H9 (cell line): Measurements from ENCODE around the gene ST6GAL1. TPM values are rescaled to one million over a fixed set of nuclear protein-coding genes. Genes with fewer than 3 reads are reported as not detected.

Source experiments
- DNase-seq: peaks from one replicate; pipeline ENCODE4 v3.0.0-alpha.2; 2017
- H2AFZ ChIP-seq: one replicate; pipeline ENCODE4 v1.6.1; 2013; ENCODE audit warnings: mild to moderate bottlenecking, low read length, control low read depth, moderate library complexity
- H2AK5ac ChIP-seq: 2 replicates; pipeline ENCODE4 v1.6.1; 2013; ENCODE audit warnings: low read length, control low read depth, mixed read lengths; ENCODE audit not compliant: insufficient read length
- H2BK120ac ChIP-seq: one replicate; pipeline ENCODE4 v1.6.1; 2013; ENCODE audit warnings: low read depth, mild to moderate bottlenecking, low read length, control low read depth, inconsistent platforms; ENCODE audit not compliant: poor library complexity, severe bottlenecking
- H2BK12ac ChIP-seq: 2 replicates; pipeline ENCODE4 v1.6.1; 2013; ENCODE audit warnings: low read length, control low read depth, mixed read lengths, low read depth; ENCODE audit not compliant: insufficient read length
- H2BK15ac ChIP-seq: 2 replicates; pipeline ENCODE4 v1.6.1; 2013; ENCODE audit warnings: low read depth, low read length, control low read depth
- H2BK20ac ChIP-seq: one replicate; pipeline ENCODE4 v1.6.1; 2013; ENCODE audit warnings: low read depth, mild to moderate bottlenecking, low read length, control low read depth, inconsistent platforms; ENCODE audit not compliant: poor library complexity, severe bottlenecking
- H2BK5ac ChIP-seq: 2 replicates; pipeline ENCODE4 v1.6.1; 2013; ENCODE audit warnings: low read length, control low read depth, mixed read lengths; ENCODE audit not compliant: insufficient read length
- H3K14ac ChIP-seq: 2 replicates; pipeline ENCODE4 v1.6.1; 2013; ENCODE audit warnings: low read length, control low read depth; ENCODE audit not compliant: insufficient read depth
- H3K18ac ChIP-seq: 2 replicates; pipeline ENCODE4 v1.6.1; 2013; ENCODE audit warnings: low read depth, mild to moderate bottlenecking, mixed read lengths, low read length, control low read depth; ENCODE audit not compliant: insufficient read length
- H3K23ac ChIP-seq: 2 replicates; pipeline ENCODE4 v1.6.1; 2013; ENCODE audit warnings: low read length, control low read depth, mixed read lengths, low read depth; ENCODE audit not compliant: insufficient read length
- H3K23me2 ChIP-seq: 2 replicates; pipeline ENCODE4 v1.6.1; 2013; ENCODE audit warnings: low read depth, mild to moderate bottlenecking, mixed read lengths, low read length, control low read depth; ENCODE audit not compliant: insufficient read length, poor library complexity, severe bottlenecking
- H3K27ac ChIP-seq: 2 replicates; pipeline ENCODE4 v1.5.1; 2013; ENCODE audit warnings: low read length, control low read depth, mixed read lengths, low read depth; ENCODE audit not compliant: insufficient read length
- H3K27me3 ChIP-seq: 2 replicates; pipeline ENCODE4 v1.6.1; 2013; ENCODE audit warnings: low read length, control low read depth, inconsistent platforms; ENCODE audit not compliant: insufficient read depth
- H3K4ac ChIP-seq: 2 replicates; pipeline ENCODE4 v1.6.1; 2013; ENCODE audit warnings: low read depth, mild to moderate bottlenecking, control low read depth, inconsistent platforms, low read length, moderate library complexity
- H3K4me1 ChIP-seq: 2 replicates; pipeline ENCODE4 v1.6.1; 2013; ENCODE audit warnings: low read length, control low read depth, inconsistent platforms; ENCODE audit not compliant: insufficient read depth
- H3K4me2 ChIP-seq: 2 replicates; pipeline ENCODE4 v1.6.1; 2013; ENCODE audit warnings: low read length, control low read depth, mixed read lengths; ENCODE audit not compliant: insufficient read length, insufficient read depth
- H3K56ac ChIP-seq: 2 replicates; pipeline ENCODE4 v1.6.1; 2013; ENCODE audit warnings: low read depth, mild to moderate bottlenecking, mixed read lengths, low read length, control low read depth; ENCODE audit not compliant: insufficient read length
- H3K79me1 ChIP-seq: 2 replicates; pipeline ENCODE4 v1.6.1; 2013; ENCODE audit warnings: low read depth, mild to moderate bottlenecking, moderate library complexity, low read length, control low read depth, inconsistent platforms; ENCODE audit not compliant: insufficient read depth, poor library complexity, severe bottlenecking
- H3K79me2 ChIP-seq: 2 replicates; pipeline ENCODE4 v1.6.1; 2013; ENCODE audit warnings: low read length, control low read depth, inconsistent platforms; ENCODE audit not compliant: insufficient read depth
- H3K9ac ChIP-seq: 2 replicates; pipeline ENCODE4 v1.6.1; 2013; ENCODE audit warnings: low read length, control low read depth, mixed read lengths; ENCODE audit not compliant: insufficient read length; ENCODE audit errors: extremely low read depth
- H3K9me3 ChIP-seq: one replicate; pipeline ENCODE4 v1.6.1; 2013; ENCODE audit warnings: low read depth, low read length, inconsistent platforms; ENCODE audit not compliant: control insufficient read depth
- H3T11ph ChIP-seq: one replicate; pipeline ENCODE4 v1.6.1; 2013; ENCODE audit warnings: mild to moderate bottlenecking, low read length, control low read depth, inconsistent platforms
- H4K20me1 ChIP-seq: one replicate; pipeline ENCODE4 v1.6.1; 2013; ENCODE audit not compliant: control insufficient read depth, insufficient read length, insufficient read depth
- H4K5ac ChIP-seq: 2 replicates; pipeline ENCODE4 v1.6.1; 2013; ENCODE audit warnings: low read depth, mild to moderate bottlenecking, mixed read lengths, low read length, control low read depth; ENCODE audit not compliant: insufficient read length
- H4K8ac ChIP-seq: replicated peaks from 2 replicates; pipeline ENCODE4 v1.6.1; 2013; ENCODE audit warnings: low read length, control low read depth, mixed read lengths, low read depth; ENCODE audit not compliant: insufficient read length
- H4K91ac ChIP-seq: 2 replicates; pipeline ENCODE4 v1.6.1; 2013; ENCODE audit warnings: low read depth, mild to moderate bottlenecking, moderate library complexity, mixed read lengths, low read length, control low read depth; ENCODE audit not compliant: insufficient read length
- H3K27ac Mint-ChIP-seq, 3 experiments: 2 replicates in 2 of 3; 3 replicates in 1 of 3; pipeline ENCODE4 v1.8.0; 2020 to 2021; ENCODE audit warnings: mixed read lengths in 3 of 3, mild to moderate bottlenecking in 1 of 3, moderate library complexity in 1 of 3
- H3K27me3 Mint-ChIP-seq: 2 replicates; pipeline ENCODE4 v1.8.0; 2021; ENCODE audit warnings: low read depth, mild to moderate bottlenecking, moderate library complexity, mixed read lengths
- H3K36me3 Mint-ChIP-seq, 3 experiments: 2 replicates in 2 of 3; 3 replicates in 1 of 3; pipeline ENCODE4 v1.8.0; 2020 to 2021; ENCODE audit warnings: low read depth in 3 of 3, mixed read lengths in 3 of 3; ENCODE audit not compliant: insufficient read depth in 1 of 3
- H3K4me1 Mint-ChIP-seq, 2 experiments: 2 replicates each; pipeline ENCODE4 v1.8.0; 2020; ENCODE audit warnings: mixed read lengths in 2 of 2
- H3K4me3 Mint-ChIP-seq, 2 experiments: 2 replicates in 1 of 2; 3 replicates in 1 of 2; pipeline ENCODE4 v1.8.0; 2020 to 2021; ENCODE audit warnings: mild to moderate bottlenecking in 2 of 2, mixed read lengths in 2 of 2, moderate library complexity in 1 of 2
- H3K9me3 Mint-ChIP-seq, 2 experiments: 2 replicates in 1 of 2; 3 replicates in 1 of 2; pipeline ENCODE4 v1.8.0; 2020; ENCODE audit warnings: mild to moderate bottlenecking in 2 of 2, mixed read lengths in 2 of 2, moderate library complexity in 1 of 2
- WGBS: extraction: QIAGEN DNeasy Blood & Tissue Kit; methylation state at CpG from one replicate; pipeline ENCODE4 v1.1.7; 2013; ENCODE audit warnings: missing lambda C conversion rate, low lambda C conversion rate, mixed read lengths; ENCODE audit not compliant: insufficient read length; ENCODE audit errors: extremely low coverage; 5-methylcytosine and 5-hydroxymethylcytosine counted together
- total RNA-seq: library from RNA; stranded (reverse); gene quantifications from 2 replicates; pipeline ENCODE4 v1.2.1, GENCODE V29; 2021
- TF ChIP-seq, protein P1 (sequence below): fragments of 200-600 bp; sonication (generic); conservative IDR thresholded peaks from 3 replicates; pipeline ENCODE4 v1.8.0; 2021; ENCODE audit warnings: antibody characterized with exemption, mild to moderate bottlenecking

The ST6GAL1 gene
- total RNA-seq, 1 experiment from 2014 or later, result 139 TPM

GRCh38 chr3:187041362-187042307, 111.3 kb downstream of the ST6GAL1 start:
- H3K4me2 ChIP-seq, result no peak overlapping the region
- WGBS, result no CpG with 5 or more reads among the region's 8 CpGs

More at GRCh38 chr3:187041362-187042307, 111.3 kb downstream of the ST6GAL1 start:
- Histone ChIP-seq H3K56ac (no peak overlapping the region), H3K23ac (no peak overlapping the region), H2AFZ (no peak overlapping the region), H3K14ac (no peak overlapping the region), H2BK12ac (no peak overlapping the region), H3K18ac (no peak overlapping the region), H3K4ac (no peak overlapping the region), H4K91ac (no peak overlapping the region), H3K79me2 (no peaks in the 10 kb centered on the region), H4K5ac (no peak overlapping the region), H3K23me2 (no peaks in the 10 kb centered on the region), H3K4me1 (no peaks in the 10 kb centered on the region), H4K8ac (no peak overlapping the region), H3K27me3 (no peaks in the 10 kb centered on the region), H3K79me1 (peaks cover 5% of the 10 kb centered on the region), H3K27ac (no peak overlapping the region), H2BK15ac (no peak overlapping the region), H3K9ac (no peak overlapping the region), H2AK5ac (no peak overlapping the region), H3T11ph (no peak overlapping the region), H2BK120ac (no peak overlapping the region), H2BK5ac (no peak overlapping the region), H3K9me3 (no peaks in the 10 kb centered on the region), H2BK20ac (no peak overlapping the region), H4K20me1 (no peaks in the 10 kb centered on the region)
- H3K9me3 Mint-ChIP-seq, result peaks cover 0 to 5% of the 10 kb centered on the region in 2 experiments; a peak in 2 of 5 replicates
- no peaks in the 10 kb centered on the region for H3K4me1 Mint-ChIP-seq
- peaks cover 53 to 82% (median 82%) of the 10 kb centered on the region in 3 experiments for H3K36me3 Mint-ChIP-seq
- no peak overlapping the region for H3K4me3 Mint-ChIP-seq
- no peak for DNase-seq
- no peaks in the 10 kb centered on the region for H3K27me3 Mint-ChIP-seq
- peak overlapping the region in 1 of 3 experiments; percentile 39; a peak in 3 of 7 replicates for H3K27ac Mint-ChIP-seq
- TF ChIP-seq, protein P1, sequence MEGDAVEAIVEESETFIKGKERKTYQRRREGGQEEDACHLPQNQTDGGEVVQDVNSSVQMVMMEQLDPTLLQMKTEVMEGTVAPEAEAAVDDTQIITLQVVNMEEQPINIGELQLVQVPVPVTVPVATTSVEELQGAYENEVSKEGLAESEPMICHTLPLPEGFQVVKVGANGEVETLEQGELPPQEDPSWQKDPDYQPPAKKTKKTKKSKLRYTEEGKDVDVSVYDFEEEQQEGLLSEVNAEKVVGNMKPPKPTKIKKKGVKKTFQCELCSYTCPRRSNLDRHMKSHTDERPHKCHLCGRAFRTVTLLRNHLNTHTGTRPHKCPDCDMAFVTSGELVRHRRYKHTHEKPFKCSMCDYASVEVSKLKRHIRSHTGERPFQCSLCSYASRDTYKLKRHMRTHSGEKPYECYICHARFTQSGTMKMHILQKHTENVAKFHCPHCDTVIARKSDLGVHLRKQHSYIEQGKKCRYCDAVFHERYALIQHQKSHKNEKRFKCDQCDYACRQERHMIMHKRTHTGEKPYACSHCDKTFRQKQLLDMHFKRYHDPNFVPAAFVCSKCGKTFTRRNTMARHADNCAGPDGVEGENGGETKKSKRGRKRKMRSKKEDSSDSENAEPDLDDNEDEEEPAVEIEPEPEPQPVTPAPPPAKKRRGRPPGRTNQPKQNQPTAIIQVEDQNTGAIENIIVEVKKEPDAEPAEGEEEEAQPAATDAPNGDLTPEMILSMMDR, result no peak
